Measurements from ENCODE around the gene TNFRSF9. TPM values are rescaled to one million over a fixed set of nuclear protein-coding genes. Genes with fewer than 3 reads are reported as not detected.

The TNFRSF9 gene
- 0.16 TPM in 1 of 2 replicates, not detected in the other for total RNA-seq

GRCh38 chr1:7940745-7941436 is at the start of gene TNFRSF9:
Gene TNFRSF9 (minus strand): TSS chr1:7940839. CDS start chr1:7939994, 845 bp downstream.

DNA sequence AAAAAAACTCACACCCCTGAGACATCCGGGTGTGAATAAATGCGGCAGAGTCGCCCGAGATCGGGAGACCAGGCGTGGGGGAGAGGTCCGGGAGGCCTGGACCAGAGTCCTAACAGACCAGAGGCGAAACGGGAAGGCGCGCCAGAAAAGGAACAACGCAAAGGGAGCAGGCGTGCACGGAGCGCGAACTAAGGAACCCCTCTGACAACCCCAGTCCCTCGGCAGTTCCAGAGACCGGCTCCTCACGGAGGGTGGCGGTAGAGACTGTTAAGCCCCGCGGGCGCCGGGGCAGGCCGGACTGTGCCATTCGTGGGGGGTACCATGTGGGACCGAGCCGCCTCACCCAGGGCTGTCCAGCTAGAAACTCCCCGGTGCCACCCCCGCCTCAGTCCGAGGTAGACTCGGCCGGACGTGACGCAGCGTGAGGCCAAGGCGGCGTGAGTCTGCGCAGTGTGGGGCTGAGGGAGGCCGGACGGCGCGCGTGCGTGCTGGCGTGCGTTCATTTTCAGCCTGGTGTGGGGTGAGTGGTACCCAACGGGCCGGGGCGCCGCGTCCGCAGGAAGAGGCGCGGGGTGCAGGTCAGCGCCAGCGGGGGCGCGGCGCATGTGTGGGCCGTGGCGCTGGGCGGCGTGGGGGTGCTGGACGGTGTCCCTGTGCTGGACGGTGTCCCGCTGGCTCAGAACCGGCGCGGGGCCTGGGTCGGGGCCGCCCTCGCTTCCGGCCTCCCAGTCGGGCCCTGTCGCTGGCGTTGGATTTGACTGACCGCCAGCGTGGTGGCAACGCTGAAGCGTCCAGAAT is 20.8 kb upstream of the TNFRSF9 start, which contains the start of gene PARK7:
Gene PARK7, plus strand, starts transcription at position 496 of the 798 bp plus-strand sequence. CDS start 1,075 bp downstream, outside the sequence.

Other genes starting within 250 kb of the TNFRSF9 start
- 99.3 and 121 TPM in 2 replicates for gene VAMP3, start 169.5 kb downstream of the TNFRSF9 start, total RNA-seq
- 4.4 and 5.8 TPM in 2 replicates for gene PER3, start 156.5 kb downstream of the TNFRSF9 start, total RNA-seq
- gene UTS2, start 87.8 kb downstream of the TNFRSF9 start, total RNA-seq: not detected in 2 replicates
- gene PARK7, start 20.9 kb upstream of the TNFRSF9 start, total RNA-seq: 287 and 365 TPM in 2 replicates
- 53.1 and 148 TPM in 2 replicates for gene ERRFI1, start 85.5 kb upstream of the TNFRSF9 start, total RNA-seq